HepG2 (cell line): Measurements from ENCODE around the gene SETD1B. TPM values are rescaled to one million over a fixed set of nuclear protein-coding genes. Genes with fewer than 3 reads are reported as not detected.
A peak's percentile ranks its signal among the peaks of the same experiment; 100 is the strongest.

Experiments used
- ATAC-seq: fragments of 200-7000 bp; cut with Tn5 transposase; 3 replicates; pipeline ENCODE4 v1.9.1; 2020; ENCODE audit warnings: mild to moderate bottlenecking, moderate library complexity
- BruUV-seq: library from RNA; stranded (reverse); fragments of 400-500 nt; replicated peaks from 2 replicates; lab custom pipeline; 2021; lab: Mats Ljungman, UMichigan
- CTCF ChIA-PET: fragments of 300-600 bp; formaldehyde crosslinking; extraction: SDS; loops from one replicate; lab custom pipeline; 2021; ENCODE audit warnings: low total read pairs, inconsistent platforms, low intra/inter-chr PET ratio; lab: Yijun Ruan, JAX
- POLR2A ChIA-PET: fragments of 350-600 bp; sonication (Branson Sonifier 250); formaldehyde crosslinking; loops from one replicate; lab custom pipeline; 2020; ENCODE audit warnings: antibody characterized with exemption, inconsistent platforms; lab: Yijun Ruan, JAX
- DNase-seq: peaks from one replicate; pipeline ENCODE4 v3.0.0-alpha.2; 2015; ENCODE audit warnings: low spot score
- FAIRE-seq: peaks from 3 replicates; lab custom pipeline; 2011; peaks lifted over from hg19 to GRCh38; lab: Jason Lieb, UNC
- H2AFZ ChIP-seq: one replicate; pipeline ENCODE4 v1.6.1; 2011; ENCODE audit warnings: low read length, inconsistent platforms
- H3K27ac ChIP-seq: fragments of 300-600 bp; 3 replicates; pipeline ENCODE4 v1.8.0; 2011; ENCODE audit warnings: mixed run types, mild to moderate bottlenecking, mixed read lengths, low read length, inconsistent platforms; ENCODE audit not compliant: insufficient read depth; ENCODE audit errors: extremely low read length
- H3K27me3 ChIP-seq, 2 experiments: fragments of 200-600 bp in 1 of 2; 2 replicates in 1 of 2; 3 replicates in 1 of 2; pipeline versions ENCODE4 v1.6.0 to v1.8.0; 2011; ENCODE audit warnings: low read length in 2 of 2, mild to moderate bottlenecking in 2 of 2, moderate library complexity in 2 of 2, inconsistent platforms in 1 of 2; ENCODE audit not compliant: insufficient read depth in 2 of 2, control insufficient read depth in 1 of 2
- H3K36me3 ChIP-seq, 2 experiments: fragments of 200-600 bp in 1 of 2; replicated peaks in 1 of 2; 2 replicates in 1 of 2; 3 replicates in 1 of 2; pipeline versions ENCODE4 v1.5.1 to v1.8.0; 2011; ENCODE audit warnings: low read length in 2 of 2, inconsistent platforms in 1 of 2; ENCODE audit not compliant: insufficient read depth in 2 of 2, control insufficient read depth in 1 of 2
- H3K4me1 ChIP-seq: 2 replicates; pipeline ENCODE4 v1.5.1; 2012; ENCODE audit warnings: low read length, inconsistent platforms; ENCODE audit not compliant: insufficient read depth
- H3K4me2 ChIP-seq: 2 replicates; pipeline ENCODE4 v1.6.0; 2011; ENCODE audit warnings: low read depth, low read length, inconsistent platforms
- H3K4me3 ChIP-seq, 3 experiments: fragments of 200-600 bp in 1 of 3; sonication (generic), shearing (Covaris generic) in 1 of 3; replicated peaks in 1 of 3; 2 replicates each; pipeline ENCODE4 v1.5.1; 2011 to 2016; ENCODE audit warnings: low read length in 3 of 3, inconsistent platforms in 2 of 3, low read depth in 2 of 3, mild to moderate bottlenecking in 2 of 3, control low read depth in 1 of 3, mixed read lengths in 1 of 3; ENCODE audit not compliant: insufficient read depth in 1 of 3
- H3K79me2 ChIP-seq: one replicate; pipeline ENCODE4 v1.6.1; 2011; ENCODE audit warnings: low read length, inconsistent platforms; ENCODE audit not compliant: insufficient read depth
- H3K9ac ChIP-seq: 2 replicates; pipeline ENCODE4 v1.6.0; 2011; ENCODE audit warnings: mild to moderate bottlenecking, low read depth, low read length, inconsistent platforms; ENCODE audit not compliant: insufficient read depth
- H3K9me3 ChIP-seq: 2 replicates; pipeline ENCODE4 v1.5.1; 2012; ENCODE audit warnings: mild to moderate bottlenecking, low read length
- H4K20me1 ChIP-seq: 2 replicates; pipeline ENCODE4 v1.6.0; 2011; ENCODE audit warnings: inconsistent platforms, mild to moderate bottlenecking, low read length, moderate library complexity; ENCODE audit not compliant: insufficient read depth
- BCLAF1 ChIP-seq: fragments of 450-650 bp; IDR thresholded peaks from 2 replicates; pipeline ENCODE4 v1.6.1; 2017; ENCODE audit warnings: mild to moderate bottlenecking
- CBX1 ChIP-seq: IDR thresholded peaks from one replicate; pipeline ENCODE4 v1.6.1; 2016; ENCODE audit warnings: antibody characterized with exemption, low read depth
- ELK4 ChIP-seq: sonication (generic); formaldehyde crosslinking; IDR thresholded peaks from 2 replicates; pipeline ENCODE4 v1.9.0; 2021; ENCODE audit warnings: missing genetic modification reagents, borderline replicate concordance
- FOSL2 ChIP-seq: sonication (generic); formaldehyde crosslinking; IDR thresholded peaks from 2 replicates; pipeline ENCODE4 v1.4.0; 2020; ENCODE audit warnings: missing genetic modification reagents
- GABPA ChIP-seq, 2 experiments: IDR thresholded peaks; 2 replicates each; pipeline ENCODE4 v1.6.1; 2011 to 2016; ENCODE audit warnings: low read depth in 2 of 2, low read length in 1 of 2, missing biosample characterization in 1 of 2, missing genetic modification characterization in 1 of 2
- HMG20A ChIP-seq: IDR thresholded peaks from 2 replicates; pipeline ENCODE4 v1.6.1; 2016; ENCODE audit warnings: borderline replicate concordance
- JARID2 ChIP-seq: sonication (generic); formaldehyde crosslinking; IDR thresholded peaks from 2 replicates; pipeline ENCODE4 v1.8.1; 2023; ENCODE audit warnings: missing genetic modification reagents, inconsistent platforms; ENCODE audit not compliant: insufficient replicate concordance
- KDM4B ChIP-seq: sonication (generic); formaldehyde crosslinking; IDR thresholded peaks from 2 replicates; pipeline ENCODE4 v1.4.0; 2020; ENCODE audit warnings: missing genetic modification reagents
- MED8 ChIP-seq: sonication (generic); formaldehyde crosslinking; IDR thresholded peaks from 2 replicates; pipeline ENCODE4 v1.8.1; 2023; ENCODE audit warnings: mild to moderate bottlenecking, missing genetic modification reagents; ENCODE audit not compliant: insufficient replicate concordance
- RARA ChIP-seq: IDR thresholded peaks from 2 replicates; pipeline ENCODE4 v1.6.1; 2016; ENCODE audit warnings: missing genetic modification reagents, missing compliant biosample characterization
- SNRNP70 ChIP-seq: fragments of 200-400 bp; formaldehyde crosslinking; IDR thresholded peaks from 2 replicates; pipeline ENCODE4 v1.6.1; 2017; ENCODE audit warnings: mild to moderate bottlenecking, low read depth, low read length, moderate library complexity
- ZNF136 ChIP-seq: sonication (generic); formaldehyde crosslinking; IDR thresholded peaks from 2 replicates; pipeline ENCODE4 v1.8.1; 2022; ENCODE audit warnings: low read depth, mild to moderate bottlenecking, moderate library complexity, missing genetic modification reagents
- ZNF143 ChIP-seq: sonication (generic); formaldehyde crosslinking; IDR thresholded peaks from 2 replicates; pipeline ENCODE4 v1.4.0; 2020; ENCODE audit warnings: missing genetic modification reagents
- ZNF367 ChIP-seq: sonication (generic); formaldehyde crosslinking; IDR thresholded peaks from 2 replicates; pipeline ENCODE4 v1.4.0; 2020; ENCODE audit warnings: missing genetic modification reagents, borderline replicate concordance
- WGBS: methylation state at CpG from one replicate; pipeline ENCODE4 v1.1.6; 2017; ENCODE audit warnings: low lambda C conversion rate; 5-methylcytosine and 5-hydroxymethylcytosine counted together
- in situ Hi-C: cut with HindIII; loops from 2 replicates; pipeline ENCODE4 v1.10.0; 2017; ENCODE audit warnings: low pct_unique_long_range_greater_than_20kb; ENCODE audit not compliant: extremely low pct_ligation_motif_present
- intact Hi-C: fragments of 100-400 bp; cut with micrococcal nuclease; formaldehyde crosslinking; loops from one replicate; pipeline ENCODE4 v1.10.0; 2022; ENCODE audit not compliant: unreplicated experiment
- polyA plus RNA-seq, 8 experiments: library from polyadenylated mRNA; depleted of rRNA in 3 of 8; stranded (reverse) in 7 of 8; unstranded in 1 of 8; fragments of >200 nt; fragmentation: Illumina TruSeq in 4 of 8; extraction: Trizol in 4 of 8; gene quantifications; 2 replicates each; pipeline versions ENCODE4 v1.2.1 to v1.2.3, GENCODE V29; 2011 to 2016; ENCODE audit warnings: low read depth in 4 of 8, missing spikeins in 1 of 8, mixed read lengths in 1 of 8; ENCODE audit not compliant: insufficient read depth in 1 of 8
- total RNA-seq, 5 experiments: library from RNA; depleted of rRNA; stranded (reverse); fragments of >200 nt; fragmentation: Illumina TruSeq; extraction: Trizol; gene quantifications; 2 replicates each; pipeline ENCODE4 v1.2.3, GENCODE V29; 2016; ENCODE audit warnings: low read depth in 1 of 5
- TF ChIP-seq, protein P1 (sequence below): sonication (generic); formaldehyde crosslinking; IDR thresholded peaks from 2 replicates; pipeline ENCODE4 v1.9.0; 2021; ENCODE audit warnings: missing genetic modification reagents, borderline replicate concordance

SETD1B gene
- total and polyA plus RNA-seq, 2 of the 13 experiments (the other 11 are each of a cell fraction or from before 2014, with no cell fraction given) = 1.1 to 1.4 TPM

- Histone ChIP-seq H3K4me2 (peak overlapping the region; percentile 79), H3K9me3 (no peaks in the 10 kb centered on the region), H3K4me1 (peaks cover 28% of the 10 kb centered on the region), H3K4me3 (peak overlapping the region; percentile 62 to 71 (median 63); a peak in 4 of 6 replicates), H3K9ac (no peak overlapping the region; the same call in 1 of the 2 replicates), H3K27me3 (no peaks in the 10 kb centered on the region), H3K36me3 (peaks cover 24 to 52% of the 10 kb centered on the region in 2 experiments; a peak in 4 of 5 replicates), H3K27ac (no peak overlapping the region), H3K79me2 (peaks cover 31% of the 10 kb centered on the region), H4K20me1 (0 out of 2 replicates have a peak, but pooled peaks cover 6% of the 10 kb centered on the region), H2AFZ (no peak overlapping the region)
- ATAC-seq (peak; percentile 2; the same call in 2 of the 3 replicates), FAIRE-seq (no peak), DNase-seq (no peak)
- ChIA-PET CTCF (interaction anchor here (1.0 to 4.5 kb wide), 5 partner anchors 12 to 37 kb away, joined by 3 to 89 read pairs (median 9); partner anchors contain the start of gene RHOF), POLR2A (interaction anchor here (0.7 to 14.5 kb wide), 2 partner anchors 16 to 101 kb away, joined by 3 to 393 read pairs; partner anchors contain the start of genes RHOF and SETD1B)
- in situ Hi-C loops (no loop called here), intact Hi-C loops (loop anchor here (1.0 kb wide), 1 partner anchor 18 kb away; no protein-coding TSS in a partner anchor)
- WGBS = 82% methylated on average over 25 of the region's 25 CpGs
- BruUV-seq = no TSS peak
- TF ChIP-seq HMG20A (CRISPR knock-in tag) = no peak
- TF ChIP-seq KDM4B (CRISPR knock-in tag) = no peak
- TF ChIP-seq ZNF143 = no peak
- TF ChIP-seq MED8 = no peak
- TF ChIP-seq, protein P1, sequence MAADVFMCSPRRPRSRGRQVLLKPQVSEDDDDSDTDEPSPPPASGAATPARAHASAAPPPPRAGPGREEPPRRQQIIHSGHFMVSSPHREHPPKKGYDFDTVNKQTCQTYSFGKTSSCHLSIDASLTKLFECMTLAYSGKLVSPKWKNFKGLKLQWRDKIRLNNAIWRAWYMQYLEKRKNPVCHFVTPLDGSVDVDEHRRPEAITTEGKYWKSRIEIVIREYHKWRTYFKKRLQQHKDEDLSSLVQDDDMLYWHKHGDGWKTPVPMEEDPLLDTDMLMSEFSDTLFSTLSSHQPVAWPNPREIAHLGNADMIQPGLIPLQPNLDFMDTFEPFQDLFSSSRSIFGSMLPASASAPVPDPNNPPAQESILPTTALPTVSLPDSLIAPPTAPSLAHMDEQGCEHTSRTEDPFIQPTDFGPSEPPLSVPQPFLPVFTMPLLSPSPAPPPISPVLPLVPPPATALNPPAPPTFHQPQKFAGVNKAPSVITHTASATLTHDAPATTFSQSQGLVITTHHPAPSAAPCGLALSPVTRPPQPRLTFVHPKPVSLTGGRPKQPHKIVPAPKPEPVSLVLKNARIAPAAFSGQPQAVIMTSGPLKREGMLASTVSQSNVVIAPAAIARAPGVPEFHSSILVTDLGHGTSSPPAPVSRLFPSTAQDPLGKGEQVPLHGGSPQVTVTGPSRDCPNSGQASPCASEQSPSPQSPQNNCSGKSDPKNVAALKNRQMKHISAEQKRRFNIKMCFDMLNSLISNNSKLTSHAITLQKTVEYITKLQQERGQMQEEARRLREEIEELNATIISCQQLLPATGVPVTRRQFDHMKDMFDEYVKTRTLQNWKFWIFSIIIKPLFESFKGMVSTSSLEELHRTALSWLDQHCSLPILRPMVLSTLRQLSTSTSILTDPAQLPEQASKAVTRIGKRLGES (CRISPR knock-in tag) = no peak
- TF ChIP-seq ZNF136 (CRISPR knock-in tag) = no peak
- no peak for TF ChIP-seq FOSL2
- no peak for TF ChIP-seq ZNF367 (CRISPR knock-in tag)
- peak; percentile 31; the same call in 1 of the 2 replicates for TF ChIP-seq RARA (CRISPR knock-in tag)
- no peak for TF ChIP-seq SNRNP70
- TF ChIP-seq JARID2 (CRISPR knock-in tag) = no peak
- TF ChIP-seq BCLAF1 = no peak
- TF ChIP-seq CBX1 = no peak
- TF ChIP-seq GABPA (IDR thresholded peaks at IDR 0.05; ENCODE audit: low read depth, low read length) = no peak
- 0 out of 2 replicates have a peak, but pooled peaks have one; percentile 12 for TF ChIP-seq GABPA (CRISPR knock-in tag; IDR thresholded peaks at IDR 0.05; ENCODE audit: low read depth)
- no peak for TF ChIP-seq ELK4 (CRISPR knock-in tag)
Observed at GRCh38 chr12:121812921-121813896, 9.4 kb downstream of the SETD1B start.
